Endodermal cell (in vitro differentiated cells): Measurements from ENCODE around the gene FGFRL1. TPM values are rescaled to one million over a fixed set of nuclear protein-coding genes. Genes with fewer than 3 reads are reported as not detected.
"Not testable (repeated sequence)": the region's sequence is repeated elsewhere in the genome, so short reads cannot be mapped to it uniquely, and the experiment has no call there.

Experiments
- DNase-seq: peaks from one replicate; pipeline ENCODE4 v3.0.0-alpha.2; 2017
- H3K27ac ChIP-seq: 2 replicates; pipeline ENCODE4 v1.5.1; 2013; ENCODE audit warnings: mild to moderate bottlenecking, low read depth, low read length, moderate library complexity
- H3K27me3 ChIP-seq: 2 replicates; pipeline ENCODE4 v1.6.1; 2013; ENCODE audit warnings: mild to moderate bottlenecking, low read length, moderate library complexity; ENCODE audit not compliant: insufficient read depth, control insufficient read depth, poor library complexity, severe bottlenecking
- H3K36me3 ChIP-seq: 2 replicates; pipeline ENCODE4 v1.7.0; 2013; ENCODE audit warnings: mild to moderate bottlenecking, low read length, moderate library complexity; ENCODE audit not compliant: control insufficient read depth, insufficient read depth
- H3K4me1 ChIP-seq: one replicate; pipeline ENCODE4 v1.7.0; 2013; ENCODE audit warnings: low read length; ENCODE audit not compliant: control insufficient read depth, insufficient read depth
- H3K4me3 ChIP-seq: 2 replicates; pipeline ENCODE4 v1.5.1; 2013; ENCODE audit warnings: mild to moderate bottlenecking, low read length, moderate library complexity
- H3K9ac ChIP-seq: 2 replicates; pipeline ENCODE4 v1.6.1; 2013; ENCODE audit warnings: mild to moderate bottlenecking, low read length, moderate library complexity; ENCODE audit not compliant: poor library complexity, severe bottlenecking; ENCODE audit errors: extremely low read depth
- H3K9me3 ChIP-seq: 2 replicates; pipeline ENCODE4 v1.6.1; 2013; ENCODE audit warnings: mild to moderate bottlenecking, low read length, moderate library complexity; ENCODE audit not compliant: control insufficient read depth
- H3K27ac Mint-ChIP-seq: 2 replicates; pipeline ENCODE4 v1.8.0; 2020; ENCODE audit warnings: mixed read lengths
- H3K27me3 Mint-ChIP-seq: 2 replicates; pipeline ENCODE4 v1.8.0; 2021; ENCODE audit warnings: mild to moderate bottlenecking, mixed read lengths; ENCODE audit not compliant: insufficient read depth
- H3K36me3 Mint-ChIP-seq: 2 replicates; pipeline ENCODE4 v1.8.0; 2020; ENCODE audit warnings: low read depth, mixed read lengths
- H3K4me1 Mint-ChIP-seq: 2 replicates; pipeline ENCODE4 v1.8.0; 2020; ENCODE audit warnings: mixed read lengths
- H3K4me3 Mint-ChIP-seq: 2 replicates; pipeline ENCODE4 v1.8.0; 2020; ENCODE audit warnings: mild to moderate bottlenecking, moderate library complexity, mixed read lengths
- H3K9me3 Mint-ChIP-seq: 2 replicates; pipeline ENCODE4 v1.8.0; 2020; ENCODE audit warnings: mild to moderate bottlenecking, mixed read lengths
- CTCF ChIP-seq: fragments of 200-600 bp; sonication (generic); conservative IDR thresholded peaks from 2 replicates; pipeline ENCODE4 v1.5.0; 2021; ENCODE audit warnings: antibody characterized with exemption, mild to moderate bottlenecking
- WGBS, 2 experiments: methylation state at CpG; one replicate each; pipeline versions ENCODE4 v1.1.5 to v1.1.7; 2013; ENCODE audit warnings: missing lambda C conversion rate in 2 of 2, mixed read lengths in 1 of 2; ENCODE audit not compliant: insufficient coverage in 1 of 2, insufficient read length in 1 of 2; 5-methylcytosine and 5-hydroxymethylcytosine counted together
- total RNA-seq, 2 donors: library from RNA; stranded (reverse); fragmentation: NEBNext Ultra II Directional in 1 of 2; extraction: Animal tissue kit (Norgen Biotek cat#: 25700) in 1 of 2; gene quantifications; 2 replicates in 1 of 2; 3 replicates in 1 of 2; pipeline ENCODE4 v1.2.1, GENCODE V29; 2021

FGFRL1 gene
- total RNA-seq, 2 donors from 2014 or later, result 51.0 to 93.3 TPM

DNA sequence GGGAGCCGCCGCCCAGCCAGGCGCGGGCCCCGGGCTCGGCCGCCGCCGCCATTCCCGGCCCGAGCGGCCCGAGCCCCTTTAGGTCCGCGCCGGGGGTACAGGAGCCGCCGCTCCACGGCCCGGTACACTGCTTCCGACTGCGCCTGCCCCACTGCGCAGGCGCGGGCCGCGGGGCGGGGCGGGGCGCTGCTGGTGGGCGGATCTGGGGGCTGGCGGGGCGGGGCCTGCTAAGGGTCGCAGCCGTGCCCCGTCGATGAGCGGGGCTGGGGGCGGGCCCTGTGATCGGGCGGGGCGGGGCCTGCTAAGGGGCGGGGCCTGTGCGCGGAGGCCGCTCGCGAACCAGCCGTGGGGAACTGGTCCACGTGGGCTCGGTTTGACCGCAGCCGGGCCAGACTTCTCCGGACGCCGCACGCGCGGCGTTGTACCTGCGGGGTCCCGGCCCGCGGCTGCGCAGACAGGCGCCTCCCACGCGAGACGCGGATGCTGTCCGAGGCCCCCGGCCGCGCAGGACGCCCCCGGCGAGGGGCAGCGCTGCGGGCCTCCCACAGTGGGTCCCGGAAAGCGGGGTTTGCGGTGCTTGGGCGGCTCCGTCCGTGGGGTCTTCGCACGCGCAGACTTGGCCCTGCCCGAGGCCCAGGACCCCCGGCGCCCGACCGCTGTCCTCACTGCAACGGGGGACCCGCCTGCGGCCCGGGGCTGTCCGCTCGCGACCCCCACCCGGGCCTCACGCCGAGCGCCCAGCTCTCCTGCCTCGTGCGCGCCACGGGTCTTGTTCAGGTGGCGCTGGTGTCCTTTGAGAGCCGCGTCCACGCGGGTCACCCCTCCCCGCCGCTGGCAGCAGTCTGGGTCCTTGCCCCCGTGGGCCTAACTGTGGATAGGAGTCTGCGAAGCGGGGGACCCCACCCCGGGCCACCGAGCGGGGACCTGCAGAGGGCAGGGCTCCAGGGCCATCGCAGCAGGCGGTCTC is 37.7 kb upstream of the FGFRL1 start, which contains the start of gene DGKQ:
Gene DGKQ (minus strand): TSS at position 139 of the 967 bp plus-strand sequence. CDS start 87 bp downstream, at position 52.
- no peak within 1 kb of the TSS for H3K27ac Mint-ChIP-seq
- Histone ChIP-seq H3K4me3 (peak within 1 kb of the TSS; percentile 79), H3K9me3 (no peaks in the 10 kb centered on the region), H3K27me3 (peaks cover 9% of the 10 kb centered on the region), H3K9ac (peak within 1 kb of the TSS; percentile 11), H3K36me3 (no peaks in the 10 kb centered on the region), H3K4me1 (no peaks in the 10 kb centered on the region), H3K27ac (no peak within 1 kb of the TSS)
- no peak for TF ChIP-seq CTCF
- 36 to 59% methylated on average over 55 to 123 of the region's 123 CpGs for WGBS, 2 experiments
- peaks cover 10% of the 10 kb centered on the region for H3K9me3 Mint-ChIP-seq
- peaks cover 2% of the 10 kb centered on the region for H3K36me3 Mint-ChIP-seq
- H3K27me3 Mint-ChIP-seq, result peaks cover 37% of the 10 kb centered on the region
- DNase-seq, result peak; percentile 94
- peak within 1 kb of the TSS; percentile 52 for H3K4me3 Mint-ChIP-seq
- H3K4me1 Mint-ChIP-seq, result peaks cover 8% of the 10 kb centered on the region

GRCh38 chr4:974668-975067 is 36.8 kb upstream of the FGFRL1 start:
- no peaks in the 10 kb centered on the region for H3K36me3 ChIP-seq
- no peak for TF ChIP-seq CTCF
- Mint-ChIP-seq H3K9me3 (peaks cover 10% of the 10 kb centered on the region), H3K27me3 (peaks cover 36% of the 10 kb centered on the region), H3K4me3 (no peak overlapping the region), H3K4me1 (peaks cover 12% of the 10 kb centered on the region), H3K27ac (no peak overlapping the region), H3K36me3 (peaks cover 2% of the 10 kb centered on the region)
- DNase-seq, result no peak
- no peaks in the 10 kb centered on the region for H3K9me3 ChIP-seq
- H3K4me3 ChIP-seq, result no peak overlapping the region
- H3K9ac ChIP-seq, result no peak overlapping the region
- peaks cover 9% of the 10 kb centered on the region for H3K27me3 ChIP-seq
- H3K27ac ChIP-seq, result no peak overlapping the region
- no peaks in the 10 kb centered on the region for H3K4me1 ChIP-seq
- WGBS, 2 experiments, result 94 to 95% methylated on average over 4 to 9 of the region's 9 CpGs

DNA sequence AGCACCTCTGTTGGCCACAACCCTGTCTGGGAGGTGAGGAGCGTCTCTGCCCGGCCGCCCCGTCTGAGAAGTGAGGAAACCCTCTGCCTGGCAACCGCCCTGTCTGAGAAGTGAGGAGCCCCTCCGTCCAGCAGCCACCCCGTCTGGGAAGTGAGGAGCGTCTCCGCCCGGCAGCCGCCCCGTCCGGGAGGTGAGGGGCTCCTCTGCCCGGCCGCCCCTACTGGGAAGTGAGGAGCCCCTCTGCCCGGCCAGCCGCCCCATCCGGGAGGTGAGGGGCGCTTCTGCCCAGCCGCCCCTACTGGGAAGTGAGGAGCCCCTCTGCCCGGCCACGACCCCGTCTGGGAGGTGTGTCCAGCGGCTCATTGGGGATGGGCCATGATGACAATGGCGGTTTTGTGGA is 35.4 kb upstream of the FGFRL1 start:
- H3K36me3 Mint-ChIP-seq, H3K4me1 ChIP-seq, H3K27ac ChIP-seq, H3K36me3 ChIP-seq, H3K4me1 Mint-ChIP-seq, H3K27me3 ChIP-seq, H3K4me3 ChIP-seq, H3K9me3 ChIP-seq, H3K4me3 Mint-ChIP-seq, H3K27ac Mint-ChIP-seq, H3K9ac ChIP-seq, DNase-seq: not testable (repeated sequence)
- WGBS, 2 experiments, result 94% methylated on average over 16 of the region's 25 CpGs; no CpG with 5 or more reads in 1 of the 2 experiments
- H3K27me3 Mint-ChIP-seq, result peaks cover 29% of the 10 kb centered on the region
- H3K9me3 Mint-ChIP-seq, result peaks cover 10% of the 10 kb centered on the region
